CD8-positive, alpha-beta memory T cell (primary cell): Measurements from ENCODE around the gene TRPM1. TPM values are rescaled to one million over a fixed set of nuclear protein-coding genes. Genes with fewer than 3 reads are reported as not detected.

Experiments used
- CTCF ChIA-PET: fragments of 350-600 bp; sonication (Branson Sonifier 250); formaldehyde crosslinking; loops from one replicate; lab custom pipeline; 2021; ENCODE audit warnings: antibody characterized with exemption; lab: Charles Lee
- POLR2A ChIA-PET: fragments of 350-600 bp; sonication (Branson Sonifier 250); formaldehyde crosslinking; loops from one replicate; lab custom pipeline; 2021; ENCODE audit warnings: antibody characterized with exemption; lab: Charles Lee
- DNase-seq, 5 donors: peaks; one replicate each; pipeline versions ENCODE4 v3.0.0 to v3.0.0-alpha.2; 2020 to 2022; ENCODE audit warnings: mixed read lengths in 1 of 5
- H3K27ac ChIP-seq: one replicate; pipeline ENCODE4 v1.7.0; 2013; ENCODE audit warnings: low read depth, mild to moderate bottlenecking, low read length, moderate library complexity
- H3K27me3 ChIP-seq: 2 replicates; pipeline ENCODE4 v1.7.0; 2013; ENCODE audit warnings: low read length, mild to moderate bottlenecking; ENCODE audit not compliant: insufficient read depth, poor library complexity, severe bottlenecking
- H3K36me3 ChIP-seq: 2 replicates; pipeline ENCODE4 v1.7.0; 2013; ENCODE audit warnings: mild to moderate bottlenecking, low read length, moderate library complexity; ENCODE audit not compliant: insufficient read depth
- H3K4me1 ChIP-seq: 2 replicates; pipeline ENCODE4 v1.7.0; 2013; ENCODE audit warnings: mild to moderate bottlenecking, low read length, moderate library complexity; ENCODE audit not compliant: insufficient read depth
- H3K4me3 ChIP-seq: 2 replicates; pipeline ENCODE4 v1.7.0; 2013; ENCODE audit warnings: mild to moderate bottlenecking, low read length
- H3K9me3 ChIP-seq: 2 replicates; pipeline ENCODE4 v1.7.0; 2013; ENCODE audit warnings: mild to moderate bottlenecking, low read length
- H3K27ac Mint-ChIP-seq, 8 donors: one replicate each; pipeline ENCODE4 v1.8.0; 2020 to 2021; ENCODE audit warnings: mixed read lengths in 8 of 8, mild to moderate bottlenecking in 6 of 8, inconsistent platforms in 3 of 8, moderate library complexity in 3 of 8
- H3K27me3 Mint-ChIP-seq, 2 donors: one replicate each; pipeline ENCODE4 v1.8.0; 2020 to 2021; ENCODE audit warnings: mixed read lengths in 2 of 2, mild to moderate bottlenecking in 1 of 2, moderate library complexity in 1 of 2
- H3K36me3 Mint-ChIP-seq, 3 donors: one replicate each; pipeline ENCODE4 v1.8.0; 2020 to 2021; ENCODE audit warnings: mixed read lengths in 3 of 3, inconsistent platforms in 1 of 3, mild to moderate bottlenecking in 1 of 3
- H3K4me1 Mint-ChIP-seq, 3 donors: one replicate each; pipeline ENCODE4 v1.8.0; 2020 to 2021; ENCODE audit warnings: mixed read lengths in 3 of 3, inconsistent platforms in 1 of 3, mild to moderate bottlenecking in 1 of 3
- H3K4me3 Mint-ChIP-seq, 7 donors: one replicate each; pipeline ENCODE4 v1.8.0; 2020 to 2021; ENCODE audit warnings: mixed read lengths in 7 of 7, mild to moderate bottlenecking in 6 of 7, moderate library complexity in 4 of 7, inconsistent platforms in 2 of 7
- H3K9me3 Mint-ChIP-seq, 5 donors: one replicate each; pipeline ENCODE4 v1.8.0; 2020 to 2022; ENCODE audit warnings: mixed read lengths in 5 of 5, mild to moderate bottlenecking in 3 of 5, moderate library complexity in 2 of 5, inconsistent platforms in 1 of 5
- polyA plus RNA-seq: library from polyadenylated mRNA; unstranded; fragments of 300-500 nt; fragmentation: Illumina TruSeq; gene quantifications from one replicate; pipeline ENCODE4 v1.2.3, GENCODE V29; 2021
- total RNA-seq, 2 experiments: library from RNA; stranded (reverse); gene quantifications; one replicate each; pipeline ENCODE4 v1.2.3, GENCODE V29; 2021

Gene TRPM1
- total and polyA plus RNA-seq, 3 experiments from 2014 or later: 0.03 TPM; not detected in 2

DNA sequence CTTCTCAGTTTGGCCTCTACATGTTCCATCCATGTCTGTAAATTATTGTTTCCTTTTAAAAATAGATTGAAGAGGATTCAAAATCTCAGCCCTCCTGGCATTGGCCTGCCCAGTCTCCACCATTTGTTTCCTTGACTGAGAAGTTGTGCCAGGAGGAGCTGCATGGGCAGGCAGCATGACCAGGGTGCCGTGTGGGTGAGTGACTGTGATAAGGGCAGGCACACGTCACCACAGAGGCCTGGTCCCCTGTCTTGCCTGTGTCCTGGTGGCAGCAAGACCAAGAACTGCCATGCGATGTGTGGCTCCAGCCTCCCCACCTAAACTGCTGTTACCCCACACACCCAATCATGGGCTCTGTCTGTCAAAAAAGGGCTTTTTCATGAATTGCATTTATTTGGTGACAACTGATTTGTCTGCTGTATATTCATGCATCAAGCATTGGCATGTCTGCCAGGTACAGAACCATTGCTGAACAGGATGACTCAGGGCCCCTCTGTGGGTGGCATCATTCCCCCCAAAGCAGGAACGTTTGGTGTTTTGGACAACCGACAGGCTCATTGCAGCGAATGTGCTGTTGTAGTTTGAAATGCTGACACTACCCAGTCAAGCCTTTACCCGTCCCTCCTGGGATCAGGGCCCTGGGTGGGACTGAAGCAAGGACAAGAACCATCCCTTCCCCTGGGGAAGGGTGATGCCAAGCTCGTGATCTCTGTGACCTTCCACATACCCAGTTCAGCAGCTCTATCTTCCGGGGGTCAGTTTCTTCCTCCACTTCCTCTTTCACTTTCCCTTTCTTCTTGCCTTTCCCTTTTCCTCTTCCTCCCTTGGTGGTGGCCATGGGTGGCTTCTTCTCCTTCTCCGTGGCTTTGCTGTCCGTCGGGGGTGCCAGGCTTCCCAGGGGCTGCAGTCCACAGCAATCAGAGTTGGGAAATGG lies 51.6 kb downstream of the TRPM1 start:
- H3K9me3 Mint-ChIP-seq: no peaks in the 10 kb centered on the region
- peaks cover 5 to 10% of the 10 kb centered on the region in 2 donors for H3K27me3 Mint-ChIP-seq
- Histone ChIP-seq H3K4me1 (no peaks in the 10 kb centered on the region), H3K36me3 (no peaks in the 10 kb centered on the region), H3K27ac (no peak overlapping the region), H3K4me3 (no peak overlapping the region), H3K9me3 (no peaks in the 10 kb centered on the region), H3K27me3 (no peaks in the 10 kb centered on the region)
- peaks cover 4 to 7% (median 6%) of the 10 kb centered on the region in 3 donors for H3K4me1 Mint-ChIP-seq
- peaks cover 0 to 5% (median 0%) of the 10 kb centered on the region in 3 donors for H3K36me3 Mint-ChIP-seq
- POLR2A ChIA-PET: no interaction called here
- peak overlapping the region in 2 of 7 donors; percentile 24 to 44 for H3K4me3 Mint-ChIP-seq
- DNase-seq: no peak
- CTCF ChIA-PET: no interaction called here
- peak overlapping the region in 3 of 8 donors; percentile 18 to 84 (median 55) for H3K27ac Mint-ChIP-seq

- Mint-ChIP-seq H3K27ac (no peak overlapping the region), H3K4me1 (peaks cover 4 to 7% (median 6%) of the 10 kb centered on the region in 3 donors), H3K4me3 (no peak overlapping the region), H3K9me3 (no peaks in the 10 kb centered on the region), H3K36me3 (peaks cover 0 to 5% (median 0%) of the 10 kb centered on the region in 3 donors), H3K27me3 (peaks cover 4 to 10% of the 10 kb centered on the region in 2 donors)
- no peaks in the 10 kb centered on the region for H3K4me1 ChIP-seq
- H3K36me3 ChIP-seq: no peaks in the 10 kb centered on the region
- no peak overlapping the region for H3K27ac ChIP-seq
- no peaks in the 10 kb centered on the region for H3K27me3 ChIP-seq
- ChIA-PET POLR2A (no interaction called here), CTCF (no interaction called here)
- no peak overlapping the region for H3K4me3 ChIP-seq
- no peak for DNase-seq
- no peaks in the 10 kb centered on the region for H3K9me3 ChIP-seq
These were observed 52.4 kb downstream of the TRPM1 start for GRCh38 chr15:31049111-31049510.

DNA sequence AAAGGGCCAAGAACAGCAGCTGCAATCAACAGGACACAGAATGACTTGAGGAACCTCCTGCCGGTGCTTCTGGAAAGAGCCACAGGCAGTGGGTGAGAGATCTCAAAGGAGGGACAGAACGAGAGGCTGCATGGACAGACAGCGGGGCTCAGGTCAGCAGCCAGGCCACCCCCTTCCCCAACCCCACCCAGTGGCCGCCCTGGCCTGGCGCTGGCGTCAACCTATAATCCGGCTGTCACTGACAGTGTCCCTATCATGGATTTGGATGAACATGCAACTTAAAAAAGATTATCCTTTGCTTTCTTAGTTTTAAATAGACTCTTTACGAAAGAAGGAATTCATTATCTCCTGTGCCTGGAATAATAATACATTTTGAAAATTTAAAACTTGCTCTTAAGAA lies 54.1 kb downstream of the TRPM1 start:
- no peaks in the 10 kb centered on the region for H3K27me3 ChIP-seq
- no peak overlapping the region for H3K27ac ChIP-seq
- H3K36me3 ChIP-seq: no peaks in the 10 kb centered on the region
- Mint-ChIP-seq H3K27me3 (peaks cover 4 to 10% of the 10 kb centered on the region in 2 donors), H3K4me1 (peaks cover 4 to 7% (median 6%) of the 10 kb centered on the region in 3 donors), H3K36me3 (no peaks in the 10 kb centered on the region), H3K9me3 (no peaks in the 10 kb centered on the region), H3K27ac (no peak overlapping the region), H3K4me3 (no peak overlapping the region)
- no peaks in the 10 kb centered on the region for H3K9me3 ChIP-seq
- DNase-seq: no peak
- H3K4me3 ChIP-seq: no peak overlapping the region
- CTCF ChIA-PET: no interaction called here
- no peaks in the 10 kb centered on the region for H3K4me1 ChIP-seq
- POLR2A ChIA-PET: no interaction called here

GRCh38 chr15:31046759-31047359 lies 54.7 kb downstream of the TRPM1 start:
- no peak overlapping the region for H3K4me3 ChIP-seq
- no peaks in the 10 kb centered on the region for H3K4me1 ChIP-seq
- H3K36me3 Mint-ChIP-seq: no peaks in the 10 kb centered on the region
- no peak overlapping the region for H3K4me3 Mint-ChIP-seq
- H3K27ac ChIP-seq: no peak overlapping the region
- POLR2A ChIA-PET: no interaction called here
- CTCF ChIA-PET: no interaction called here
- no peaks in the 10 kb centered on the region for H3K36me3 ChIP-seq
- no peak overlapping the region for H3K27ac Mint-ChIP-seq
- H3K27me3 Mint-ChIP-seq: peaks cover 4 to 11% of the 10 kb centered on the region in 2 donors
- H3K4me1 Mint-ChIP-seq: peaks cover 4 to 7% (median 6%) of the 10 kb centered on the region in 3 donors
- H3K9me3 ChIP-seq: no peaks in the 10 kb centered on the region
- no peaks in the 10 kb centered on the region for H3K9me3 Mint-ChIP-seq
- H3K27me3 ChIP-seq: no peaks in the 10 kb centered on the region
- no peak for DNase-seq

DNA sequence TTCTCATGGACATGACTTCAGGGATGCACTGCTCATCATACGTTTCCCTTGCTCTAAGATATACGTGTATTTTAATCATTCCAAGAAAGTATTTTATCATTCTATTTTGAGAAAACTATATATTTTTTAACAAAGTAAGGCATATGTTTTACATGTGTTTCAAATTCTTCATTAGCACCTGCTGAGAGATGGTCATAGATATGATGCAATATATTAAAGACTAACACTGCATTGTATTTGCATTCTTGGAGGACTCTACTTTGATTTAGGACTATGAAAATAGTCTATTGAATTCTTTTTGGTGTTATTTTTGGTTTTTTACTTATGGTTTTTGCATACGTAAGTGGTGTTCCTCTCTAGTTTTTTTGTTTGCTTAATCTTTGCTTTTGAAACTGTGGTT lies 55.9 kb downstream of the TRPM1 start:
- H3K9me3 ChIP-seq: no peaks in the 10 kb centered on the region
- ChIA-PET POLR2A (no interaction called here), CTCF (no interaction called here)
- H3K36me3 ChIP-seq: no peaks in the 10 kb centered on the region
- peaks cover 5 to 16% of the 10 kb centered on the region in 2 donors for H3K27me3 Mint-ChIP-seq
- no peak overlapping the region for H3K27ac ChIP-seq
- H3K4me3 ChIP-seq: no peak overlapping the region
- no peaks in the 10 kb centered on the region for H3K4me1 ChIP-seq
- peaks cover 4 to 6% (median 6%) of the 10 kb centered on the region in 3 donors for H3K4me1 Mint-ChIP-seq
- DNase-seq: no peak
- no peaks in the 10 kb centered on the region for H3K27me3 ChIP-seq
- no peaks in the 10 kb centered on the region for H3K9me3 Mint-ChIP-seq
- no peaks in the 10 kb centered on the region for H3K36me3 Mint-ChIP-seq
- no peak overlapping the region for H3K4me3 Mint-ChIP-seq
- no peak overlapping the region for H3K27ac Mint-ChIP-seq

- H3K9me3 Mint-ChIP-seq: no peaks in the 10 kb centered on the region
- H3K36me3 Mint-ChIP-seq: no peaks in the 10 kb centered on the region
- H3K36me3 ChIP-seq: no peaks in the 10 kb centered on the region
- peaks cover 5 to 18% of the 10 kb centered on the region in 2 donors for H3K27me3 Mint-ChIP-seq
- ChIA-PET POLR2A (no interaction called here), CTCF (no interaction called here)
- no peak overlapping the region for H3K27ac Mint-ChIP-seq
- H3K4me3 Mint-ChIP-seq: no peak overlapping the region
- no peaks in the 10 kb centered on the region for H3K4me1 Mint-ChIP-seq
- H3K9me3 ChIP-seq: no peaks in the 10 kb centered on the region
- DNase-seq: no peak
- no peak overlapping the region for H3K27ac ChIP-seq
- no peaks in the 10 kb centered on the region for H3K4me1 ChIP-seq
- no peaks in the 10 kb centered on the region for H3K27me3 ChIP-seq
- H3K4me3 ChIP-seq: no peak overlapping the region
These were observed 58.8 kb downstream of the TRPM1 start for GRCh38 chr15:31042751-31043150.

- H3K27me3 ChIP-seq: no peaks in the 10 kb centered on the region
- no peaks in the 10 kb centered on the region for H3K36me3 Mint-ChIP-seq
- no peak overlapping the region for H3K27ac Mint-ChIP-seq
- H3K27ac ChIP-seq: no peak overlapping the region
- CTCF ChIA-PET: no interaction called here
- no peak overlapping the region for H3K4me3 Mint-ChIP-seq
- H3K4me1 Mint-ChIP-seq: no peaks in the 10 kb centered on the region
- POLR2A ChIA-PET: no interaction called here
- no peak for DNase-seq
- H3K9me3 Mint-ChIP-seq: no peaks in the 10 kb centered on the region
- no peaks in the 10 kb centered on the region for H3K4me1 ChIP-seq
- H3K36me3 ChIP-seq: no peaks in the 10 kb centered on the region
- no peaks in the 10 kb centered on the region for H3K9me3 ChIP-seq
- peaks cover 4 to 18% of the 10 kb centered on the region in 2 donors for H3K27me3 Mint-ChIP-seq
- H3K4me3 ChIP-seq: no peak overlapping the region
These were observed 59.9 kb downstream of the TRPM1 start for GRCh38 chr15:31041610-31042009.

DNA sequence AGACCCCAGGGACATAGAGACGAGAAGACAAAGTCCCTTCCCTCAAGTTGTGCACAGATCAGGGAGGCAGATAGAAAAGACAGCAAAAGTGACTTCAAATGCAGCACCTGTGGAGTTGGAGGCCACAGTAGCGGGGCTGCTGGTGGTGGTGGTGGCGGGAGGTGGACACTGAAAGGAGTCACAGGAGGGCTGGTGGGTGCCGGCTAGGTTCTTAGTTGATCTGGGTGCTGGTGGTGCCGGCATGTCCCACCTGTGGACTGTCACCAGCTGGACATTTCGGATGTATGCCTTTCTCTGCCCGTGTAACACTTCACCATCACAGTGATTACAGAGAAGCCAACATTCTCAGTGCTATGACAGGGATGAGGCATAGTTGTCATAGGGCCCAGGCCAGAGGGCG lies 60.9 kb downstream of the TRPM1 start:
- no peaks in the 10 kb centered on the region for H3K9me3 ChIP-seq
- ChIA-PET CTCF (no interaction called here), POLR2A (no interaction called here)
- H3K4me3 Mint-ChIP-seq: no peak overlapping the region
- no peak overlapping the region for H3K27ac Mint-ChIP-seq
- H3K4me1 ChIP-seq: no peaks in the 10 kb centered on the region
- no peak for DNase-seq
- no peaks in the 10 kb centered on the region for H3K36me3 Mint-ChIP-seq
- H3K27me3 ChIP-seq: no peaks in the 10 kb centered on the region
- H3K9me3 Mint-ChIP-seq: no peaks in the 10 kb centered on the region
- H3K4me1 Mint-ChIP-seq: no peaks in the 10 kb centered on the region
- no peaks in the 10 kb centered on the region for H3K36me3 ChIP-seq
- no peak overlapping the region for H3K4me3 ChIP-seq
- H3K27ac ChIP-seq: no peak overlapping the region
- H3K27me3 Mint-ChIP-seq: peaks cover 4 to 13% of the 10 kb centered on the region in 2 donors
